Activated naive CD4-positive, alpha-beta T cell treated with anti-CD3 and anti-CD28 coated beads for 36 hours (primary cell): ENCODE results near the gene WDR75. TPM values are rescaled to one million over a fixed set of nuclear protein-coding genes. Genes with fewer than 3 reads are reported as not detected.
"Not testable (repeated sequence)": the region's sequence is repeated elsewhere in the genome, so short reads cannot be mapped to it uniquely, and the experiment has no call there.

Source experiments
- CTCF ChIA-PET: fragments of 350-600 bp; sonication (Branson Sonifier 250); formaldehyde crosslinking; loops from one replicate; lab custom pipeline; 2021; ENCODE audit warnings: antibody characterized with exemption; lab: Charles Lee
- DNase-seq: peaks from one replicate; pipeline ENCODE4 v3.0.0-alpha.2; 2020
- H3K27ac Mint-ChIP-seq: one replicate; pipeline ENCODE4 v1.8.0; 2021; ENCODE audit warnings: mild to moderate bottlenecking, mixed read lengths
- H3K27me3 Mint-ChIP-seq: one replicate; pipeline ENCODE4 v1.8.0; 2021; ENCODE audit warnings: low read depth, mixed read lengths
- H3K36me3 Mint-ChIP-seq: one replicate; pipeline ENCODE4 v1.8.0; 2021; ENCODE audit warnings: low read depth, mixed read lengths
- H3K4me1 Mint-ChIP-seq: one replicate; pipeline ENCODE4 v1.8.0; 2021; ENCODE audit warnings: low read depth, mixed read lengths
- H3K4me3 Mint-ChIP-seq: one replicate; pipeline ENCODE4 v1.8.0; 2021; ENCODE audit warnings: mild to moderate bottlenecking, moderate library complexity, mixed read lengths
- H3K9me3 Mint-ChIP-seq: one replicate; pipeline ENCODE4 v1.8.0; 2021; ENCODE audit warnings: mixed read lengths
- intact Hi-C: fragments of 100-400 bp; cut with micrococcal nuclease; formaldehyde crosslinking; loops from one replicate; pipeline ENCODE4 v1.15.1; 2023
- total RNA-seq, 2 experiments: library from RNA; stranded (reverse); gene quantifications; one replicate each; pipeline ENCODE4 v1.2.3, GENCODE V29; 2021

The WDR75 gene
- total RNA-seq, 2 experiments from 2014 or later: 69.7 to 72.7 TPM

- H3K27ac Mint-ChIP-seq, intact Hi-C loops: not testable (repeated sequence)
Measured at GRCh38 chr2:189478289-189478688, 37.0 kb downstream of the WDR75 start.

GRCh38 chr2:189481071-189481470 is 39.8 kb downstream of the WDR75 start:
- CTCF ChIA-PET: no interaction called here

More at GRCh38 chr2:189478289-189478688, 37.0 kb downstream of the WDR75 start:
- CTCF ChIA-PET: interaction anchor here (0.6 kb wide), 1 partner anchor 147 kb away, joined by 3 read pairs; no protein-coding TSS in a partner anchor
- DNase-seq, H3K4me1 Mint-ChIP-seq, H3K27me3 Mint-ChIP-seq, H3K4me3 Mint-ChIP-seq, H3K9me3 Mint-ChIP-seq: not testable (repeated sequence)
- H3K36me3 Mint-ChIP-seq: peaks cover 19% of the 10 kb centered on the region

GRCh38 chr2:189483571-189483970 is 42.3 kb downstream of the WDR75 start:
- H3K27ac Mint-ChIP-seq: no peak overlapping the region
- no peak for DNase-seq
- intact Hi-C loops: no loop called here
- no peak overlapping the region for H3K4me3 Mint-ChIP-seq
- H3K36me3 Mint-ChIP-seq: no peaks in the 10 kb centered on the region
- CTCF ChIA-PET: no interaction called here
- H3K9me3 Mint-ChIP-seq: no peaks in the 10 kb centered on the region
- H3K27me3 Mint-ChIP-seq: peaks cover 3% of the 10 kb centered on the region
- no peaks in the 10 kb centered on the region for H3K4me1 Mint-ChIP-seq

More at GRCh38 chr2:189481071-189481470, 39.8 kb downstream of the WDR75 start:
- Mint-ChIP-seq H3K27ac (no peak overlapping the region), H3K4me1 (no peaks in the 10 kb centered on the region), H3K36me3 (peaks cover 9% of the 10 kb centered on the region), H3K9me3 (no peaks in the 10 kb centered on the region), H3K27me3 (no peaks in the 10 kb centered on the region), H3K4me3 (no peak overlapping the region)
- intact Hi-C loops: no loop called here
- no peak for DNase-seq

GRCh38 chr2:189483980-189484740 is 42.9 kb downstream of the WDR75 start:
- CTCF ChIA-PET: no interaction called here
- no peaks in the 10 kb centered on the region for H3K4me1 Mint-ChIP-seq
- no peak for DNase-seq
- H3K9me3 Mint-ChIP-seq: no peaks in the 10 kb centered on the region
- H3K27me3 Mint-ChIP-seq: peaks cover 3% of the 10 kb centered on the region
- intact Hi-C loops: no loop called here
- no peaks in the 10 kb centered on the region for H3K36me3 Mint-ChIP-seq
- H3K27ac Mint-ChIP-seq: no peak overlapping the region
- H3K4me3 Mint-ChIP-seq: no peak overlapping the region

- H3K27me3 Mint-ChIP-seq: peaks cover 3% of the 10 kb centered on the region
- intact Hi-C loops: no loop called here
- no peak overlapping the region for H3K27ac Mint-ChIP-seq
- H3K9me3 Mint-ChIP-seq: no peaks in the 10 kb centered on the region
- H3K4me3 Mint-ChIP-seq: no peak overlapping the region
- no peaks in the 10 kb centered on the region for H3K4me1 Mint-ChIP-seq
- H3K36me3 Mint-ChIP-seq: no peaks in the 10 kb centered on the region
- DNase-seq: no peak
- CTCF ChIA-PET: interaction anchor here (0.6 kb wide), 1 partner anchor 145 kb away, joined by 3 read pairs; no protein-coding TSS in a partner anchor
Measured at GRCh38 chr2:189485146-189485545, 43.9 kb downstream of the WDR75 start.

- Mint-ChIP-seq H3K9me3 (no peaks in the 10 kb centered on the region), H3K27me3 (peaks cover 8% of the 10 kb centered on the region), H3K36me3 (no peaks in the 10 kb centered on the region), H3K4me3 (no peak overlapping the region), H3K27ac (no peak overlapping the region), H3K4me1 (no peaks in the 10 kb centered on the region)
- no peak for DNase-seq
- intact Hi-C loops: no loop called here
- CTCF ChIA-PET: interaction anchor here (0.6 to 1.0 kb wide), 2 partner anchors 16 to 28 kb away, joined by 3 read pairs; no protein-coding TSS in a partner anchor
Measured at GRCh38 chr2:189486237-189486770, 45.0 kb downstream of the WDR75 start.

GRCh38 chr2:189487283-189488007 is 46.2 kb downstream of the WDR75 start:
- CTCF ChIA-PET: interaction anchor here (1.4 kb wide), 1 partner anchor 173 kb away, joined by 3 read pairs; no protein-coding TSS in a partner anchor
- intact Hi-C loops: no loop called here
- Mint-ChIP-seq H3K36me3 (no peaks in the 10 kb centered on the region), H3K4me1 (no peaks in the 10 kb centered on the region), H3K27ac (no peak overlapping the region), H3K4me3 (no peak overlapping the region), H3K9me3 (no peaks in the 10 kb centered on the region), H3K27me3 (peaks cover 11% of the 10 kb centered on the region)
- DNase-seq: no peak

- CTCF ChIA-PET: interaction anchor here (1.4 kb wide), 1 partner anchor 173 kb away, joined by 3 read pairs; no protein-coding TSS in a partner anchor
- intact Hi-C loops: no loop called here
- no peaks in the 10 kb centered on the region for H3K36me3 Mint-ChIP-seq
- H3K27me3 Mint-ChIP-seq: peaks cover 11% of the 10 kb centered on the region
- DNase-seq: no peak
- H3K27ac Mint-ChIP-seq: no peak overlapping the region
- H3K4me1 Mint-ChIP-seq: no peaks in the 10 kb centered on the region
- no peak overlapping the region for H3K4me3 Mint-ChIP-seq
- no peaks in the 10 kb centered on the region for H3K9me3 Mint-ChIP-seq
Measured at GRCh38 chr2:189488008-189488310, 46.7 kb downstream of the WDR75 start.

GRCh38 chr2:189492451-189492850 is 51.2 kb downstream of the WDR75 start:
- no peak overlapping the region for H3K4me3 Mint-ChIP-seq
- H3K4me1 Mint-ChIP-seq: no peaks in the 10 kb centered on the region
- H3K27me3 Mint-ChIP-seq: peaks cover 13% of the 10 kb centered on the region
- CTCF ChIA-PET: no interaction called here
- no peaks in the 10 kb centered on the region for H3K9me3 Mint-ChIP-seq
- H3K36me3 Mint-ChIP-seq: no peaks in the 10 kb centered on the region
- no peak overlapping the region for H3K27ac Mint-ChIP-seq
- DNase-seq: no peak
- intact Hi-C loops: no loop called here

GRCh38 chr2:189498205-189498604 is 56.9 kb downstream of the WDR75 start:
- Mint-ChIP-seq H3K9me3 (no peaks in the 10 kb centered on the region), H3K4me3 (no peak overlapping the region), H3K36me3 (no peaks in the 10 kb centered on the region), H3K27me3 (peaks cover 3% of the 10 kb centered on the region), H3K4me1 (no peaks in the 10 kb centered on the region), H3K27ac (no peak overlapping the region)
- CTCF ChIA-PET: no interaction called here
- no peak for DNase-seq
- intact Hi-C loops: no loop called here

- Mint-ChIP-seq H3K9me3 (no peaks in the 10 kb centered on the region), H3K27me3 (peaks cover 3% of the 10 kb centered on the region), H3K4me3 (no peak overlapping the region), H3K36me3 (no peaks in the 10 kb centered on the region), H3K27ac (no peak overlapping the region), H3K4me1 (no peaks in the 10 kb centered on the region)
- no peak for DNase-seq
- intact Hi-C loops: no loop called here
- CTCF ChIA-PET: no interaction called here
Measured at GRCh38 chr2:189499137-189499536, 57.9 kb downstream of the WDR75 start.

- Mint-ChIP-seq H3K36me3 (no peaks in the 10 kb centered on the region), H3K4me3 (no peak overlapping the region), H3K27ac (no peak overlapping the region), H3K4me1 (peaks cover 8% of the 10 kb centered on the region), H3K27me3 (peaks cover 3% of the 10 kb centered on the region), H3K9me3 (no peaks in the 10 kb centered on the region)
- intact Hi-C loops: no loop called here
- CTCF ChIA-PET: interaction anchor here (0.7 kb wide), 1 partner anchor 1758 kb away, joined by 4 read pairs; no protein-coding TSS in a partner anchor
- no peak for DNase-seq
Measured at GRCh38 chr2:189500456-189501160, 59.3 kb downstream of the WDR75 start.
